HG03159 (cell line): ENCODE data around the gene JARID2.
"Not testable (repeated sequence)": the region's sequence is repeated elsewhere in the genome, so short reads cannot be mapped to it uniquely, and the experiment has no call there.

Experiments used
- ATAC-seq: cut with Tn5 transposase; IDR thresholded peaks from one replicate; pipeline ENCODE4 v1.9.1; 2021; ENCODE audit warnings: mild to moderate bottlenecking, moderate library complexity; ENCODE audit not compliant: unreplicated experiment

JARID2 gene

GRCh38 chr6:15305909-15306308, 60.0 kb downstream of the JARID2 start:
- no peak for ATAC-seq

- ATAC-seq, result no peak
Measured at GRCh38 chr6:15308435-15309213, 62.8 kb downstream of the JARID2 start.

- no peak for ATAC-seq
Measured at GRCh38 chr6:15309611-15310283, 63.9 kb downstream of the JARID2 start.

GRCh38 chr6:15310680-15311079, 64.8 kb downstream of the JARID2 start:
- no peak for ATAC-seq

GRCh38 chr6:15312500-15312899, 66.6 kb downstream of the JARID2 start:
- no peak for ATAC-seq

GRCh38 chr6:15313367-15313766, 67.5 kb downstream of the JARID2 start:
- peak; percentile 38 for ATAC-seq

GRCh38 chr6:15316754-15317153, 70.9 kb downstream of the JARID2 start:
- ATAC-seq, result no peak

- no peak for ATAC-seq
Measured at GRCh38 chr6:15317251-15317650, 71.4 kb downstream of the JARID2 start.

- ATAC-seq, result no peak
Measured at GRCh38 chr6:15317934-15318902, 72.3 kb downstream of the JARID2 start.

GRCh38 chr6:15319677-15320076, 73.8 kb downstream of the JARID2 start:
- ATAC-seq, result no peak

- ATAC-seq, result no peak
Measured at GRCh38 chr6:15320693-15321092, 74.8 kb downstream of the JARID2 start.

- ATAC-seq, result no peak
Measured at GRCh38 chr6:15322184-15322583, 76.3 kb downstream of the JARID2 start.

- no peak for ATAC-seq
Measured at GRCh38 chr6:15322781-15323536, 77.1 kb downstream of the JARID2 start.

GRCh38 chr6:15323611-15324010, 77.7 kb downstream of the JARID2 start:
- not testable (repeated sequence) for ATAC-seq

- no peak for ATAC-seq
Measured at GRCh38 chr6:15324427-15324985, 78.6 kb downstream of the JARID2 start.

GRCh38 chr6:15325540-15325955, 79.7 kb downstream of the JARID2 start:
- ATAC-seq, result no peak

GRCh38 chr6:15326067-15326614, 80.3 kb downstream of the JARID2 start:
- ATAC-seq, result no peak

- ATAC-seq, result peak; percentile 44
Measured at GRCh38 chr6:15327271-15327670, 81.4 kb downstream of the JARID2 start.

- no peak for ATAC-seq
Measured at GRCh38 chr6:15329197-15329671, 83.4 kb downstream of the JARID2 start.
